ENCODE measurements around the gene ZNF552. TPM values are rescaled to one million over a fixed set of nuclear protein-coding genes. Genes with fewer than 3 reads are reported as not detected.

The ZNF552 gene
- total and polyA plus RNA-seq, 2 of the 13 experiments (the other 11 are each of a cell fraction or from before 2014, with no cell fraction given) = 8.1 to 16.6 TPM

DNA sequence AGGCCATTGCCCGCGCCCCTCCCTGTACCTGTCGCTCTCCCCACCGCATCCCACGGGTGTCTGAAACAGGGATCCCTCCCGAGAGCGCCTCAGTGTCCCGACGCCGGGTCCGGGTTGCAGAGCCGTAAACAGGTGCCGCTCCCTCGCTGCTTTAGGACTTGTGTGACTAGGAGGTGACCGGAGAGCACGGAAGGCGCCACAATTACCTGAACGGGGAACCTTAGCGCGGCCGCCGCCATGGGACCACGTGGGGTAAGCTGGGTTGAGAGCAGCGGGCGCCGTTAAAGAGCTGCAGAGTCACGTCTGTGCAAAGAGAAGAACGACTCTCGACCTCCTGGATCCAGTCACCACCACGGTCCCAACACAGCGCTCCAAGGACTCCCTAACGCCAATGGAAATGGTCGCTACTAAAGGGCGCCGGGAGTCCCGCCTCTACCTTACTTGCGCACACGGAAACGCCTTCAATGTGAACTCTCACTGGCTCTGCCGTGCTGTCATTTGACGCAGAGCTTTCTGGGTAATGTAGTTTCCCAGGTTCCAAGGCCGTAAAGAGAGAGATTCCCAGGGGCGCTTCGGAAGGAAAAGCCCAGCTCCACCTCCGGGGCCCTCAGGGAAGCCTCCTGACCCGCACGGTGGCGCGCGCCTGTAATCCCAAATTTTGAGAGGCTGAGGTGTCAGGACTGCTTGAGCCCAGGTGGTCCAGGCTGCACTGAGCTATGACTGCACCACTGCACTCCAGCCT lies at the start of gene ZNF552 (continued):
- TF ChIP-seq, protein P1, sequence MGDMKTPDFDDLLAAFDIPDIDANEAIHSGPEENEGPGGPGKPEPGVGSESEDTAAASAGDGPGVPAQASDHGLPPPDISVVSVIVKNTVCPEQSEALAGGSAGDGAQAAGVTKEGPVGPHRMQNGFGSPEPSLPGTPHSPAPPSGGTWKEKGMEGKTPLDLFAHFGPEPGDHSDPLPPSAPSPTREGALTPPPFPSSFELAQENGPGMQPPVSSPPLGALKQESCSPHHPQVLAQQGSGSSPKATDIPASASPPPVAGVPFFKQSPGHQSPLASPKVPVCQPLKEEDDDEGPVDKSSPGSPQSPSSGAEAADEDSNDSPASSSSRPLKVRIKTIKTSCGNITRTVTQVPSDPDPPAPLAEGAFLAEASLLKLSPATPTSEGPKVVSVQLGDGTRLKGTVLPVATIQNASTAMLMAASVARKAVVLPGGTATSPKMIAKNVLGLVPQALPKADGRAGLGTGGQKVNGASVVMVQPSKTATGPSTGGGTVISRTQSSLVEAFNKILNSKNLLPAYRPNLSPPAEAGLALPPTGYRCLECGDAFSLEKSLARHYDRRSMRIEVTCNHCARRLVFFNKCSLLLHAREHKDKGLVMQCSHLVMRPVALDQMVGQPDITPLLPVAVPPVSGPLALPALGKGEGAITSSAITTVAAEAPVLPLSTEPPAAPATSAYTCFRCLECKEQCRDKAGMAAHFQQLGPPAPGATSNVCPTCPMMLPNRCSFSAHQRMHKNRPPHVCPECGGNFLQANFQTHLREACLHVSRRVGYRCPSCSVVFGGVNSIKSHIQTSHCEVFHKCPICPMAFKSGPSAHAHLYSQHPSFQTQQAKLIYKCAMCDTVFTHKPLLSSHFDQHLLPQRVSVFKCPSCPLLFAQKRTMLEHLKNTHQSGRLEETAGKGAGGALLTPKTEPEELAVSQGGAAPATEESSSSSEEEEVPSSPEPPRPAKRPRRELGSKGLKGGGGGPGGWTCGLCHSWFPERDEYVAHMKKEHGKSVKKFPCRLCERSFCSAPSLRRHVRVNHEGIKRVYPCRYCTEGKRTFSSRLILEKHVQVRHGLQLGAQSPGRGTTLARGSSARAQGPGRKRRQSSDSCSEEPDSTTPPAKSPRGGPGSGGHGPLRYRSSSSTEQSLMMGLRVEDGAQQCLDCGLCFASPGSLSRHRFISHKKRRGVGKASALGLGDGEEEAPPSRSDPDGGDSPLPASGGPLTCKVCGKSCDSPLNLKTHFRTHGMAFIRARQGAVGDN (CRISPR knock-in tag; IDR thresholded peaks at IDR 0.05) = peak; percentile 79
- TF ChIP-seq NFIB (CRISPR knock-in tag; IDR thresholded peaks at IDR 0.05; ENCODE audit: borderline replicate concordance) (no peak), KLF9 (CRISPR knock-in tag; IDR thresholded peaks at IDR 0.05; ENCODE audit: low read depth) (no peak), CHD4 (IDR thresholded peaks at IDR 0.05; ENCODE audit: borderline replicate concordance, low read length) (no peak), PCBP1 (IDR thresholded peaks at IDR 0.05; ENCODE audit: borderline replicate concordance, low read depth, low read length) (no peak), TOPORS (CRISPR knock-in tag; IDR thresholded peaks at IDR 0.05) (no peak), ZNF44 (CRISPR knock-in tag; IDR thresholded peaks at IDR 0.05) (no peak), AGO1 (IDR thresholded peaks at IDR 0.05; ENCODE audit: low read depth, low read length, poor library complexity, severe bottlenecking) (peak; percentile 55), RFXAP (CRISPR knock-in tag; IDR thresholded peaks at IDR 0.05; ENCODE audit: borderline replicate concordance) (no peak), SSRP1 (CRISPR knock-in tag; IDR thresholded peaks at IDR 0.05) (no peak), ZNF256 (CRISPR knock-in tag; conservative IDR thresholded peaks at IDR 0.05) (0 out of 2 replicates have a peak, but pooled peaks have one; percentile 23), HMGXB3 (CRISPR knock-in tag; IDR thresholded peaks at IDR 0.05; ENCODE audit: borderline replicate concordance) (peak; percentile 99), CCAR2 (optimal IDR thresholded peaks at IDR 0.05; ENCODE audit: low read depth, low read length) (no peak), ZNF746 (CRISPR knock-in tag; IDR thresholded peaks at IDR 0.05) (no peak), ZSCAN12 (CRISPR knock-in tag; IDR thresholded peaks at IDR 0.05) (no peak), JARID2 (CRISPR knock-in tag; IDR thresholded peaks at IDR 0.05; ENCODE audit: insufficient replicate concordance) (no peak), RFXANK (CRISPR knock-in tag; IDR thresholded peaks at IDR 0.05) (no peak), SAFB2 (CRISPR knock-in tag; IDR thresholded peaks at IDR 0.05; ENCODE audit: borderline replicate concordance, low read depth) (no peak), ZFP1 (CRISPR knock-in tag; IDR thresholded peaks at IDR 0.05) (no peak; the same call in none of the 2 replicates), SPEN (CRISPR knock-in tag; IDR thresholded peaks at IDR 0.05; ENCODE audit: low read depth) (peak; percentile 49; the same call in 1 of the 2 replicates)
